ENCODE data around the gene ZNF816. TPM values are rescaled to one million over a fixed set of nuclear protein-coding genes. Genes with fewer than 3 reads are reported as not detected.

Gene ZNF816
- total and polyA plus RNA-seq, 2 of the 8 experiments (the other 6 are each of a cell fraction or from before 2014, with no cell fraction given), result 2.7 to 13.2 TPM

GRCh38 chr19:53002479-53002878, 39.8 kb upstream of the ZNF816 start:
- POLR2A ChIA-PET (ENCODE audit: partially characterized antibody), result interaction anchor here (1.1 kb wide), 1 partner anchor 9 kb away, joined by 3 read pairs; no protein-coding TSS in a partner anchor
- WGBS, 2 experiments (ENCODE audit: extremely low coverage in 1 of 2, insufficient coverage in 1 of 2, insufficient read length in 1 of 2, insufficient replicate concordance in 2 of 2, low coverage in 1 of 2, low lambda C conversion rate in 2 of 2, missing lambda C conversion rate in 1 of 2), result 47% methylated on average over 2 of the region's 2 CpGs; no CpG with 5 or more reads in 1 of the 2 experiments
- TF ChIP-seq USF2 (IDR thresholded peaks at IDR 0.05; ENCODE audit: low read length), result no peak
- no peak for TF ChIP-seq HDAC2 (IDR thresholded peaks at IDR 0.05; ENCODE audit: borderline replicate concordance in 1 of 2, low read depth in 2 of 2, low read length in 2 of 2)
- TF ChIP-seq SP2 (IDR thresholded peaks at IDR 0.05; ENCODE audit: low read length), result no peak
- no peak for TF ChIP-seq RAD21 (IDR thresholded peaks at IDR 0.05 in 1 of 2, conservative IDR thresholded peaks at IDR 0.05 in 1 of 2; ENCODE audit: low read depth in 2 of 2, low read length in 2 of 2)
- TF ChIP-seq BCL11A (IDR thresholded peaks at IDR 0.05; ENCODE audit: low read depth in 2 of 2, low read length in 2 of 2), result no peak
- no peak for TF ChIP-seq CBX8 (IDR thresholded peaks at IDR 0.05; ENCODE audit: borderline replicate concordance, low read depth, low read length)
- no peak for TF ChIP-seq EGR1 (IDR thresholded peaks at IDR 0.05; ENCODE audit: borderline replicate concordance, low read depth, low read length)
- TF ChIP-seq JUND (IDR thresholded peaks at IDR 0.05; ENCODE audit: low read length), result no peak
- no peak for TF ChIP-seq SIN3A (conservative IDR thresholded peaks at IDR 0.05 in 1 of 2, IDR thresholded peaks at IDR 0.05 in 1 of 2; ENCODE audit: low read depth in 1 of 2, low read length in 2 of 2)
- TF ChIP-seq BRCA1 (IDR thresholded peaks at IDR 0.05; ENCODE audit: low read depth, low read length), result no peak
- no peak for TF ChIP-seq SP1 (IDR thresholded peaks at IDR 0.05; ENCODE audit: low read depth, low read length)
- TF ChIP-seq TBP (IDR thresholded peaks at IDR 0.05; ENCODE audit: low read depth, low read length), result no peak
- TF ChIP-seq CEBPB (IDR thresholded peaks at IDR 0.05; ENCODE audit: low read depth, low read length), result no peak

More at GRCh38 chr19:53002479-53002878, 39.8 kb upstream of the ZNF816 start:
- H3K4me3 ChIP-seq (ENCODE audit: extremely low read depth in 1 of 4, insufficient read depth in 2 of 4, low read depth in 3 of 4, low read length in 4 of 4), result no peak overlapping the region
- no peak overlapping the region for H3K14ac ChIP-seq (ENCODE audit: insufficient read length)
- no peak overlapping the region for H4K5ac ChIP-seq (ENCODE audit: insufficient read length, low read depth, low read length)
- CTCF ChIA-PET (ENCODE audit: partially characterized antibody), result interaction anchor here (1.0 to 2.3 kb wide), 3 partner anchors 9 to 16 kb away, joined by 4 to 8 read pairs (median 7); no protein-coding TSS in a partner anchor
- no peak overlapping the region for H2BK120ac ChIP-seq (replicated peaks; ENCODE audit: low read depth, low read length)
- H3K36me3 ChIP-seq (ENCODE audit: control insufficient read depth in 2 of 4, insufficient read depth in 4 of 4, low read length in 3 of 4), result no peaks in the 10 kb centered on the region
- no peaks in the 10 kb centered on the region for H3K23me2 ChIP-seq (ENCODE audit: low read depth, low read length)
- H3K9me3 ChIP-seq (ENCODE audit: insufficient read depth in 2 of 2, low read depth in 1 of 2, low read length in 1 of 2), result 0 out of 4 replicates have a peak, but pooled peaks cover 0 to 2% of the 10 kb centered on the region in 2 experiments
- peaks cover 0 to 4% (median 1%) of the 10 kb centered on the region in 4 experiments; a peak in 2 of 7 replicates for H3K4me1 ChIP-seq (replicated peaks in 1 of 4; ENCODE audit: control insufficient read depth in 3 of 4, insufficient read depth in 4 of 4, low read length in 3 of 4)
- H4K91ac ChIP-seq (replicated peaks; ENCODE audit: insufficient read length, low read length), result no peak overlapping the region
- H2BK15ac ChIP-seq (ENCODE audit: low read length), result no peak overlapping the region
- no peak overlapping the region for H3K27ac ChIP-seq (ENCODE audit: low read depth, low read length)
- no peak overlapping the region for H3K4ac ChIP-seq (replicated peaks; ENCODE audit: insufficient read length, low read depth, low read length)
- no peaks in the 10 kb centered on the region for H3K79me1 ChIP-seq (ENCODE audit: low read depth, low read length)
- H3K18ac ChIP-seq (ENCODE audit: extremely low read depth, low read length), result no peak overlapping the region
- H3K4me2 ChIP-seq (ENCODE audit: insufficient read depth in 1 of 2, low read depth in 2 of 2, low read length in 2 of 2), result no peak overlapping the region
- no peak overlapping the region for H4K8ac ChIP-seq (ENCODE audit: extremely low read depth, insufficient read depth, low read length)
- no peak overlapping the region for H3K9ac ChIP-seq (replicated peaks in 1 of 4; ENCODE audit: extremely low read depth in 1 of 4, low read depth in 3 of 4, low read length in 3 of 4)
- no peak overlapping the region for H2AFZ ChIP-seq (ENCODE audit: low read length)
- H3K79me2 ChIP-seq (ENCODE audit: control insufficient read depth in 1 of 2, insufficient read depth in 2 of 2, low read length in 2 of 2), result no peaks in the 10 kb centered on the region
- peaks cover 0 to 5% (median under 1%) of the 10 kb centered on the region in 4 experiments; a peak in 3 of 7 replicates for H3K27me3 ChIP-seq (replicated peaks in 1 of 4; ENCODE audit: control insufficient read depth in 3 of 4, extremely low read depth in 1 of 4, insufficient read depth in 3 of 4, low read length in 3 of 4)
- no peak overlapping the region for H3K56ac ChIP-seq (replicated peaks; ENCODE audit: insufficient read length, low read depth, low read length)
- no peak for FAIRE-seq
- H2AK5ac ChIP-seq (ENCODE audit: low read depth, low read length), result no peak overlapping the region
- no peak overlapping the region for H2BK5ac ChIP-seq (ENCODE audit: low read depth, low read length)
- no peak overlapping the region for H2BK12ac ChIP-seq (ENCODE audit: low read depth, low read length)
- H3K23ac ChIP-seq (ENCODE audit: insufficient read length), result no peak overlapping the region
- H2BK20ac ChIP-seq (ENCODE audit: low read length), result no peak overlapping the region
- DNase-seq (ENCODE audit: low read depth in 1 of 2, low spot score in 2 of 2), result no peak
- no peaks in the 10 kb centered on the region for H4K20me1 ChIP-seq (replicated peaks in 1 of 2; ENCODE audit: control insufficient read depth in 1 of 2, insufficient read depth in 2 of 2, low read length in 2 of 2)

Measured in H1 (cell line).